Diencephalon (tissue), 1 donor: ENCODE results near the gene ZKSCAN4. TPM values are rescaled to one million over a fixed set of nuclear protein-coding genes. Genes with fewer than 3 reads are reported as not detected.

ENCODE experiments used
- total RNA-seq: library from RNA; depleted of rRNA; stranded (reverse); fragments of >200 nt; gene quantifications from one replicate; pipeline ENCODE4 v1.2.3, GENCODE V29; 2014

The ZKSCAN4 gene
- total RNA-seq, result 9.0 TPM

DNA sequence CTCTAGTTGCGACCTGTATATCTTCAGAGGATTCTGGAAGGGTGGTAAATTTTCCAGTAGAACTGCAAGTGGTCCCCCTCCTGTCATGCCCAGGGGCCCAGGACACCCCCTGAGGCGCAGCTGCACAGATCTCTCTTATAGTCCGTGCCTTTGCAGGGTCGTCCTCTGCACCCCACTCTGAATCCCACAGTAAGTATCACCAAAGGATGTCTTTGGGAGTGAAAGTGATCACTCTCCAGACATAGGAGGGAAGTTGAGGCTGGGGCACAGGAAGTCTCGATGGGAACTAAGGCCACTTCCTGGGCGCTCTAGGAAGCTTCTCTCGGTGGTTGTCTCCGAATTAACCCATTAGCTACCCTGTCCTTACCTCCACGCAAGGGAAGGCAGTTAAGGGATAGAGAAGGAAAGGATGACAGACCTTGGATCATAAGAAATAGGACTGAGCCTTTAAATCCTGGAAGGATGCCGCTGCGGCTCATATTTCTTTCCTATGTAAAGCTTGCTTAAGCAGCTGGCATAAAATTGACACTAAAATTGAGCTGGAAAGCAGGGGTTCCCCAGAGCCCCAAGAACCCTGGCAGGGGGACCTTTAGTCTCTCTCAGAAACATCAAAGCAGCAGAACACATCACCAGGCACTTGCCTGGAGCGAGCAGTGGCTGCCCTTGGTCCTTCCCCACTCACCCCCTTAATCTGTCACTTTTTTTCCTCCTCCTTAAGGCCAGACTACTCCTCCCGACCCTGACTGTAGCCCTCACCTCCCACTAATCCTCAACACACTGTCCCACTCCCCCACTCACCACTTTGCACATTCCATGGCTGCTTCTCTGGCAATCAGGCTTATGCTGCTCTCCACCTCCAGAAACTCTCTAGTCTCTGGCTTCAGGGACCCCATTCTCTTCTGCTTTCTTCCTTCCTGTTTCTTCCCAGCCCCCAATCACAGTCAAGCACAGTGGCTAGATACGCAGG is at the start of gene ZKSCAN4:
Gene ZKSCAN4, minus strand, starts transcription at position 261 of the 967 bp plus-strand sequence. CDS start 289 bp downstream, outside the sequence.

DNA sequence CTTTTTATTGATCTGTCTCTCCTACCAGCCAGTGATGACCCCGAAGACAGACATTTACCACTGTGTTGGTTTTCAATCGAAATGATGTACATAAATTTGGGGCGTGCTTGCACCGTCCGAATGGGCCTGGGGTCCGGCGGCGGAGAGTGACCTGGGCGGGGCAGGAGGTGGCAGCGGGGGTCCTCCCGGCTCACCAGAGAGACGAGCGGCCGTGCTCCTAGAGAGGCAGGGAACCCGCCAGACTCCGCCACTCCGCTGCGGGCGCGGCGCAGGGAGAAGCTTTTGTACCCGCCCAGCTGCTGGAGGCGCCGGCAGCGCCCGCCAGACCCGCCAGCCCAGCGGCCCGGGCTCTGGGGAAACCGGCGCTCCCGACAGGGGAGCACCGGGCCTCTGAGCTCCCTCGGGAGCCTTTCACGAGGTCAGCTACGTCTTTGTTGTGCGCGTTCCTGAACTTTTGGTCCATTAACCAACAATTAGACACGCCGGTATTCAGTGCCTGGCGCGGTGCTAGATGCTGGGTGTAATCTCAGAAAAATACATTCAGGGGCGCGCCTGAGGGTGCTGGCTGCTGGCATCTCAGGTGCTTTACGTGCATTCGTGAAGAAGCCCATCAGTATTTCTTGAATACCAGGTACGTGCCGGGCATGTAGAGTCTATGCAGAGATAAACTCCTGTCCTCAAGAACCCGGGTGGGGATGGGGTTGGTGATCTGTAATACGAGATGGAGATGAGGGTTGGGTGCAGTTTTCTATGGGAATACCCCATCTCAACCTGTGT is 29.4 kb upstream of the ZKSCAN4 start, which contains the start of gene PGBD1:
Gene PGBD1, plus strand, starts transcription at position 285 of the 777 bp plus-strand sequence. CDS start 2,242 bp downstream, outside the sequence.

DNA sequence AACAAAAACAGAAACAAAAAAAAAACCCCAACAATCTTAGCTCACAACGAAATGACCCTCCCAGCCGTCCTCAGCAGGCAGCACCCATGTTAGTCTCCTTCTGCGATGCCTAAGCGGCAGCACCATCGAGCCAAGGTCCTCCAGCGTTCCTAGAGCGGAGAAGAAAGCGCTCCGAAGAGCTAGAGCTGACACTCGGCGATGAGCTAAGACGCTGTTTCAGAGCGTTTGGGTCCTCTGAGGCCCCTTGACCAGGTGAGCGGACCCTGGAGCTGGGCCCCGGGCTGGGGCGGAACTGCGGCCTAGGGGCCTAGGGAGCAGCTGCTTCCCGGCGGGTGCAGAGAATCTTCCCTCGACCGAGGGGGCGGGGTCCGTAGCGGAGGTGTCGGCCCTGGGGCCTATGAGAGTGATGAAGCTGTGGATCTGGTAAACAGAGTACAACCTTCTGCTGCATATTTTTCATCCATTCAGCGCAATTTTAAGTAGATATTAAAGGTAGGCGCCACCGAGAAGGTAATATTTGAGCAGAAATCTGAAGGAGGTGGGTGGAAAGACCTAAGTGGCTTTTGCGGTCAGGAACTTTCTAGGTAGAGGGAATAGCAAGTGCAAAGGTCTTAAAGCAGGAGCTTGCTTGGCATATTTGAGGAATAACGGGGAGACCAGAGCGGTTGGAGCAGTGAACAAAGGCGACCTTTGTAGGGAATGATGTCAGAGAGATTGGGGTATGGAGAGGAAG is 15.1 kb upstream of the ZKSCAN4 start, which contains the start of gene ZSCAN26:
Gene ZSCAN26, plus strand, starts transcription at position 182 of the 733 bp plus-strand sequence. CDS start 4,777 bp downstream, outside the sequence.

DNA sequence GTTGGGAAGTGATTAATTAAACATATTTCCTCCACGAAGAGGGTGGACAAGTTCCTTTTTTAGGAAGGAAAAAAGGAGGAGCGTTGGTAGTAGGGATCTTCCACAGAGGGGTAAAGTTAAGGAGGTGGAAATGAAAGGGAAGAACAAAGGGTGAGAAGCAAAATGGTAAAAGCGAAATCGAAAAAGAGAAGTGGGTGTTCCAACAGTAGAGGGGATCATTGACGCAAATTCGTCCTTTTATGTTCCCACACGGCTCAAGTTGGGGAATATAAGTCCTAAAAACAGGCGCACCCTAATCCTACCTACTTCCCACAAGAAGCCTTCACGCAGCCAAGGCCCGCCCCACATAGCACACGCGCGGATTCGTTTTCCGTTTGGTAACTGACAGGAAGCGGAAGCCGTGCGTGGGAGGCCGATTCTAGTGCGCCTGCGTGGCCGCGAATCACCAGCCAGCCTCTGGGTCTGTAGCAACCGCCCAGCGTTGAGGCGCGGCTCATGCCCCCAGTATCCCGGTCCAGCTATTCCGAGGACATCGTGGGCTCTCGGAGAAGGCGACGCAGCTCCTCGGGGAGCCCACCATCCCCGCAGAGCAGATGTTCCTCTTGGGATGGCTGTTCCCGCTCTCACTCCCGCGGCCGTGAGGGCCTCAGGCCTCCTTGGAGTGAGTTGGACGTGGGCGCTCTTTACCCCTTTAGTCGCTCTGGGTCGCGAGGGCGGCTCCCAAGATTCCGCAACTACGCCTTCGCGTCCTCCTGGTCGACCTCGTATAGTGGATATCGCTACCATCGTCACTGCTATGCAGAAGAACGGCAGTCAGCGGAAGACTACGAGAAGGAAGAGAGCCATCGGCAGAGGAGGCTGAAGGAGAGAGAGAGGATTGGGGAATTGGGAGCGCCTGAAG is 7.1 kb upstream of the ZKSCAN4 start, which contains the start of gene NKAPL:
Gene NKAPL, plus strand, starts transcription at position 421 of the 901 bp plus-strand sequence. Its CDS starts 75 bp downstream, at position 496.

DNA sequence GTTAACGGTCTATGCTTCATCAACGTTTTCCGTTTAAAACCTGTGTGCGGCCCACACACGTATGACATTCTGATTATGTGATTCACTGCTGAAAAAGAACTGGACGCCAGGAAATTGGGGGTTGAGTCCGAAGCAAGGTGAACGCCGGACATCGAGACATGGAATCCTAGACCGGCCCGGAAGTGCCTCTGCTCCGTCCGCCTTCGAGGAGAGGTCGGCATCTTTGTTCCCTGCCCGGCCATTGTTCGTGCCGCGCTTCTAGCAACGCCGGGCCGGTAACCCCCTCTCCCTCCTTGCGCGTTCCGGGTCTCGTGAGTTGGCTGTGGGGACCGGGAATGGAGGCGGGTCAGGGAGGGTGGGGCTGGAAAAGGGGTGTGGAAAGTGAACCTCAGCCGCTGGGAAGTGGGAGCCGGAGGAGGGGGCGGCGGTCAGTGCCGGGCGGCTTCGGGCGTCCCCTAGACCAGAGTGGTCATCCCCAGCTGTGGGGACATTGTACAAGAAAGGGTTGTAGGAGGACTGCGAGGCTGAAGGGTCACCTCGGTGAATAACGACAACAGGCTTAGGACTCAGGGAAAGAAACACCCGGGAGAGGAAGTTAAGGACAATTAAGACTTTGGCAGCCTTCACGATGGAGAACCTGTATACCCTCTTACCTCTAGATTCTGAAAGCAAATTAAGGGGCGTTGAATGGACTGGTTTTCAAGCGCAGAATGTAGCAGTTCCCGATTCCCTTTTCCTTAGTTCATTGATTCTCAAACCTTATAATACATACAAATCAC is 26.8 kb downstream of the ZKSCAN4 start, which contains the start of gene ZSCAN9:
Gene ZSCAN9, plus strand, starts transcription at position 220 of the 779 bp plus-strand sequence. CDS start 1,810 bp downstream, outside the sequence.

Other genes with a start within 250 kb of the ZKSCAN4 start
- 2.3 TPM for gene ZNF165, start 171.7 kb downstream of the ZKSCAN4 start, total RNA-seq
- 8.8 TPM for gene ZSCAN16, start 127.7 kb downstream of the ZKSCAN4 start, total RNA-seq
- gene ZKSCAN8, start 110.4 kb downstream of the ZKSCAN4 start, total RNA-seq, result 21.7 TPM
- 28.6 TPM for gene ZSCAN9, start 27.0 kb downstream of the ZKSCAN4 start, total RNA-seq
- gene NKAPL, start 7.0 kb upstream of the ZKSCAN4 start, total RNA-seq, result 4.6 TPM
- 30.0 TPM for gene ZSCAN26, start 14.9 kb upstream of the ZKSCAN4 start, total RNA-seq
- 17.8 TPM for gene PGBD1, start 29.3 kb upstream of the ZKSCAN4 start, total RNA-seq
- 10.8 TPM for gene ZSCAN31, start 83.9 kb upstream of the ZKSCAN4 start, total RNA-seq
- 7.8 TPM for gene ZKSCAN3, start 97.7 kb upstream of the ZKSCAN4 start, total RNA-seq
- 12.9 TPM for gene ZSCAN12, start 147.5 kb upstream of the ZKSCAN4 start, total RNA-seq
- gene ZSCAN23, start 191.2 kb upstream of the ZKSCAN4 start, total RNA-seq, result 17.5 TPM